ENCODE results near the gene CIAO2B.
A peak's percentile ranks its signal among the peaks of the same experiment; 100 is the strongest.
"Not testable (repeated sequence)": the region's sequence is repeated elsewhere in the genome, so short reads cannot be mapped to it uniquely, and the experiment has no call there.

Gene CIAO2B

GRCh38 chr16:66937725-66938337 is 3.6 kb upstream of the CIAO2B start:
- DNase-seq (ENCODE audit: low read depth, low spot score) = no peak

GRCh38 chr16:66936889-66937554 is 2.8 kb upstream of the CIAO2B start:
- no peak for DNase-seq (ENCODE audit: low read depth, low spot score)

GRCh38 chr16:66936462-66936861 is 2.3 kb upstream of the CIAO2B start:
- DNase-seq (ENCODE audit: low read depth, low spot score) = no peak

GRCh38 chr16:66935314-66936011 is 1.3 kb upstream of the CIAO2B start, which contains the start of gene CES2:
CES2 (plus strand) TSS chr16:66935516; CDS start chr16:66935636, 120 bp downstream.
- DNase-seq (ENCODE audit: low read depth, low spot score) = peak; percentile 66

GRCh38 chr16:66934839-66935313 is 674 bp upstream of the CIAO2B start:
- DNase-seq (ENCODE audit: low read depth, low spot score) = not testable (repeated sequence)

GRCh38 chr16:66933776-66934137 is 445 bp downstream of the CIAO2B start:
- no peak for DNase-seq (ENCODE audit: low read depth, low spot score)

- DNase-seq (ENCODE audit: low read depth, low spot score) = no peak
Observed at GRCh38 chr16:66932076-66932475, 2.1 kb downstream of the CIAO2B start.

GRCh38 chr16:66931665-66932064 is 2.5 kb downstream of the CIAO2B start:
- DNase-seq (ENCODE audit: low read depth, low spot score) = no peak

- DNase-seq (ENCODE audit: low read depth, low spot score) = peak; percentile 54
Observed at GRCh38 chr16:66930189-66930588, 4.0 kb downstream of the CIAO2B start.

- DNase-seq (ENCODE audit: low read depth, low spot score) = peak; percentile 47
Observed at GRCh38 chr16:66928702-66929388, 5.4 kb downstream of the CIAO2B start.

- DNase-seq (ENCODE audit: low read depth, low spot score) = peak; percentile 25
Observed at GRCh38 chr16:66927918-66928649, 6.1 kb downstream of the CIAO2B start.

- peak; percentile 96 for DNase-seq (ENCODE audit: low read depth, low spot score)
Observed at GRCh38 chr16:66926961-66927436, 7.2 kb downstream of the CIAO2B start.

GRCh38 chr16:66926171-66926947 is 7.8 kb downstream of the CIAO2B start:
- peak; percentile 53 for DNase-seq (ENCODE audit: low read depth, low spot score)

- DNase-seq (ENCODE audit: low read depth, low spot score) = peak; percentile 83
Observed at GRCh38 chr16:66925322-66925840, 8.8 kb downstream of the CIAO2B start, which contains the start of gene RRAD. RRAD (minus strand) TSS chr16:66925535; CDS start chr16:66925179, 356 bp downstream.

GRCh38 chr16:66924527-66925321 is 9.5 kb downstream of the CIAO2B start:
- DNase-seq (ENCODE audit: low read depth, low spot score) = peak; percentile 64

GRCh38 chr16:66923866-66924265 is 10.3 kb downstream of the CIAO2B start:
- no peak for DNase-seq (ENCODE audit: low read depth, low spot score)

- peak; percentile 76 for DNase-seq (ENCODE audit: low read depth, low spot score)
Observed at GRCh38 chr16:66923247-66923731, 10.9 kb downstream of the CIAO2B start.

GRCh38 chr16:66921729-66922450 is 12.3 kb downstream of the CIAO2B start:
- no peak for DNase-seq (ENCODE audit: low read depth, low spot score)
